Midbrain (tissue), 1 donor: ENCODE results near the gene GNAL.

ENCODE experiments used
- DNase-seq: peaks from one replicate; lab custom pipeline; 2025; lab: John Stamatoyannopoulos, UW

Gene GNAL

DNA sequence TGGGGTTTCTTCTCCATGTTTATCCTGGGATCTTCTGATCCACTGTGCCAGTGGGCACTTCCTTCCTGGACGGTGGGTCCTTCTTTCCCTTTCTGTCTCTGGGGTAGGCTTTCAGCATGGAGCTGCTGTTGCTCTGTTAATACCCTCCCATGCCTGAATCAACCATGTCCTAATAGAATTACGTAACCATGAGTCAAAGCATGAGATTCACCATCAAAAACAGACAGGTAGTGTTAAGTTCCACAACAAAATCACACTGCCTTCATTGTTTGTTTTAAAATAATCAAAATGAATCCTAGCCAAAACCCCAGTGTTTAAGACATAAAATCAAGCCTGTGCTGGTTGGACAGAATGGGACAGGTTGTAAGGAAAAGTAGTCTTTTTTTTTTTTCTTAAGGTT is 37.5 kb downstream of the GNAL start:
- DNase-seq, result no peak

DNA sequence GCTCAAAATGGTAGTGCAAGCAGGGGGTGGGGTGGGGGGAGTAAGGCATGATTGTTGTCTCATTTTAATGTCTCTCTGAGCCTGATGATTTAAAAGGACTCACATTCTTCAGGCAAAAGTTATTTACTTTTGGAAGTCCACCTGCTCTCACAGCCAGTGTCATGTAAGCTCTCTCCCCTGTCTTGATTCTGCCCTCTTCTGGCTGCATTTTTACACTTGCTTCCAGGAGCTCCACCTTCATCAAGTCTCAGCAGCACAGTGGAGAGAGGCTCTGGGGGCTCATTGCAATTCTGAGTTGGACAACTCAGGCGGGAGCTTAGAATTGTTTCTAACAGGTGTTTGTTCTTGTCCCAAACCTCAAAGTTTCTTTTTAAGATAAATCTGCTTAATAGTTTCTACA is 39.2 kb downstream of the GNAL start:
- no peak for DNase-seq

DNA sequence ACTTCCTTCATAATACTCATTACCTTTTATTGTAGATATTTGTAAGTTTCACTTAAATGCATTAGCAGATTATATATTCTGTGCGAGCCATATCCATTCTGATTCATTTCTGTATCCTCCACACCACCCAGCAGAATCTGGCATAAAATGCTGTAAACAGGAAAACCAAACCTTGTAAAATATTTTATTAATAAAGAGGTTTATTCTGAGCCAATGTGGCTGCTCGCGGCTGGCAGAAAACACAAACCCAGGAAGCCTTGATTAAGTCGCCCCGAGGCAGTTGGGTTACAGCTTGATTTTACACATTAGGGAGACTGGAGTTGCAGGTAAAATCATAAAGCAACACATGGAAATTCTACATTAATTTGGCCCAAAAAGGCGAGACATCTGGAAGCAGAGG is 40.5 kb downstream of the GNAL start:
- no peak for DNase-seq

DNA sequence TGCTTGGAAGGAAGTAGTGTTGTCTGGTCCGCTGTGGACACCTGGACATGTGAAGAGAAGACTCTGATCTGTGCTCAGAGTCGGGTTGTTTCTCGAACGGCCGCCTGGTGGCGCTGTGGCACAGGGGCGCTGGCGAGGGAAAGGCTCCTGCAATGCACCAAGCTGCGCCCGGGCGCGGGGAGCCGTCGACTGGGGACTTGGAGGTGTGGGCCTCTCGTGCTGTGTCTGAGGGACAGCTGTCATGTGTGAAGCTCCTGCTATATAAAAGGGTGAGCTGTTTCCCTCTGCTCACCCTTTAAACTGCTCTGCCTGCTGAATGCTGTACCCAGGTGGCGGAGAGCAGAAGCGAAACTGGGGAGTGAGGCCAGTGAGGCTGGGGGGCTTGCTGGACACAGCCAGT is 44.0 kb downstream of the GNAL start:
- peak; percentile 78 for DNase-seq

DNA sequence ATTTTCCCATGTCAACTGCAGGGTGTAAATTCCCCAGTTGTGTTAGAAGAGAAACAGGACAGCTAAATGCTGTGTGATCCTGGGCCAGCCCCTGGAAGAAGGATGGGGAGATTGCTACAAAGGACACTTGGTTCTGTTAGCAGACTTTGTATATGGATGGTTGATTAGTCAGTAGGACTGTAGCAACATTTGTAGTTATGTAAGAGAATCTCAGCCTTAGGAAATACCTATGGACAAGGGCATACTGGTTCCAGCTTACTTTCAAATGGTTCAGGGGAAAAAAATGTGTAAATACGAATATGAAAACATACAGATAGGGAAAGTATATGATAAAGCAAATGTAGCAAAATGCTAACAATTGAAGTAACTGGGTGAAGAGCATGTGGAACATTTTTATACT is 47.6 kb downstream of the GNAL start:
- DNase-seq, result no peak

DNA sequence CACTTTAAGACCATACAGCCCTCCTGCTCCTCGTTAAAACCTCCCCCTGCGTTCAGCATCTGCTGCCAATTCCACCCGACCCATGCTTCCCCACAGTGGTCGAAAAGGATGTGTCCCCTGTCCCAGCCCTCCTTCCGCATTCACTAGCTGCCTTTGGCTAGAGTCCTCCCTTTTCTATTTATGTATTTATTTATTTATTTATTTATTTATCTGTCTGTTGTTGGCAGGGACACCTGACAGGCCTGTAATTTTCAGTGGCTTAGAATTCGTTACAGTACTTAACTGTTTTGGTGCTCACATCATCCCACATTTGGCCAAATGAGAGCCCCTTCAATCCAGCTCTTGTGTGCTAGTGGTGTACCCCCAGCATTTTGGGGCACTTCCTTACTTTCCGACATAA is 50.8 kb downstream of the GNAL start:
- DNase-seq, result no peak

DNA sequence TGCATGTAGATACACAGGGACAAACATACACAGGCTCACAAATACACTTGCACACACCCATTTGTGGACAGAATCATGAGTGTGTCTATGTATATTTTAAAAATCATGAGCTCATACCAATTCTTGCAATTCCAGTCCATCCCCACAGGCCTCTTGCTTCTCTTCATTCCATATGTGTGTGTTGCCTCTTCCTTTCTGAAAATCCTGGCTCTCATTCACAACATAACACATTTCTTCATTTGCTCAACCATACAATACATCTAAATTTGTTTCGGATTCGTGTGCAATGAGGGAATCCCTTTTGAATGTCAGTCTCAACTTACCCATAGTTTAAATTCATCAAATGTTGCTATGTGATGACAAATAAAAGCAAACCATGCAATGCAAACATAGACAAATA is 51.4 kb downstream of the GNAL start:
- no peak for DNase-seq

DNA sequence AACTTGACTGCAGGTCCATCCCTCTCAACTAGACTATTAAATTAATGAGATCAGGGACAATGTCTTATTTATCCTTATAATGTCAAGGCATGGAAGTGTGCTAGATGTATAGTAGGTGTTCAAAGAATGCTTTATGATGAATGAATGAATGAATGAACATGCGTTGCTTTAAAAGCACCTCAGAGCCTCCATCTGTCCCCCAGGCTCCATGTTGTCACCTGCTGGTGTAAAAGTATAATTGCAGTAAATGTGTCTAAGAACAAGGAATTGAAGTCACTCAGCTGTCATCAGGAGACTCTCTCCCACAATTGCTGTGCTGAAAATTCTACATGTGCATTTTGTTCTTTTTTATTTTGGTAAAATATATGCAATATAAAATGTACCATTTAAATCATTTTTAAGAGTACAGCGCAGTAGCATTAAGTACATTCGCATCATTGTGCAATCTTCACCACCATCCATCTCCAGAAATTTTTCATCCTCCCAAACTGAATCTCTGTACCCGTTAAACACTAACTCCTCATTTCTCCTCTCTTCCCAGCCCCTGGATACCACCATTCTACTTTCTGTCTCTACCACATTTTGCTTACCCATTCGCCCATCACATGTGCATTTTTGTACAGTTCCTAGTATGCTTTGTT is 52.6 kb downstream of the GNAL start:
- DNase-seq, result no peak

DNA sequence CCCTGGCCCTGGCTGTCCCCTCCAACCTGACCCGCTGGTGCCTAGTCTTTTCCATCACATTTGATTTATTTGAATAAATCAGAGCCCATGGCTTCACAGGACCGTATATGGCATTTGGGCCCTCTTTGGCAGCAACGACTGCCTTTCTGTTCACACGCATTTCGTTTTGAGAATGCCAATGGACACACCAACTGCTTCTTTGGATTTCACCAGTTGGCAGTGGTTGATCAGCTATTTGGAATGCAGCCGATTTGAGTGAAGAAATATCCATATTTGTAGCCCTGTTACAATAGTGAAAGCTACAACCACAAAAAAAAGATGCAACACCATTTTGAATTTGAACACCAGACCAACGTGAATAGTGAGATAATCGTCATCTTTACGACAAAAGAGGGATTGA is 56.5 kb downstream of the GNAL start:
- DNase-seq, result no peak

DNA sequence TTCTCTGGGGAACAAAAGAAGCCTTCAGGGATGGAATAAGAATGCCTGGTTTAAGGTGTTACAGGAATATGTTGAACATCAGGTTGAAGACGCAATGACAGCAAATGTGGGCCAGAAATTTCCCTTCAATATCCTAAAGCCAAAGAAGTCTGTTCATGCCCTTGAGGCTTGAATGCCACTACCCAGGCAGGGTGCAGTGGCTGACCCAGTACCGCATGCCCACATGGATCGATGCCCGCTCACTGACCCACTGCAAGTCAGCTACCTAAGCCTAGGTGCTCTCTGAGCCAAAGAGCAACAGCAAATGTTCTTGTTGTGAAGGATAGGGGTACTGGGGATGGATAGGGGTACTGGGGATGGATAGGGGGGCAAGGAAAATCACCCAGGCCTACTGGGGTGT is 58.2 kb downstream of the GNAL start:
- no peak for DNase-seq

DNA sequence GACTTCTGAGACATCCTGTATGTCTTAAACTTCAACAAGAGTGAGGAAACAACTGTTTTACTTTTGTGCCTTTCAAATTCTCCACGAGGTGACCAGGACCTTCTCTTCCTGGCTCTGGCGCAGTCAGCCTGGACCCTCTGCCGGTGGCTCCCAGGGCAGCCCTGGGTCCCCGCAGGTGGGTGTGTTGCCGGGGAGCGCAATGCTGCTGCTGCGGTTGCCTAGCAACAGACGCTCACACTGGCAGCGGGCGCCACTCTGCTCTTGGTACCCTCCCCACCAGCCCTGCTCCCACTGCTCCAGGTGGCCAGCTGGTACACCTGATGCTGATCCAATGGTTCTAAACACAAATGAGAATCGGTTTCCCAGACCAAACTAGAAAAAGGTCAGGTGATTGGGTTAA is 58.7 kb downstream of the GNAL start:
- DNase-seq, result no peak

DNA sequence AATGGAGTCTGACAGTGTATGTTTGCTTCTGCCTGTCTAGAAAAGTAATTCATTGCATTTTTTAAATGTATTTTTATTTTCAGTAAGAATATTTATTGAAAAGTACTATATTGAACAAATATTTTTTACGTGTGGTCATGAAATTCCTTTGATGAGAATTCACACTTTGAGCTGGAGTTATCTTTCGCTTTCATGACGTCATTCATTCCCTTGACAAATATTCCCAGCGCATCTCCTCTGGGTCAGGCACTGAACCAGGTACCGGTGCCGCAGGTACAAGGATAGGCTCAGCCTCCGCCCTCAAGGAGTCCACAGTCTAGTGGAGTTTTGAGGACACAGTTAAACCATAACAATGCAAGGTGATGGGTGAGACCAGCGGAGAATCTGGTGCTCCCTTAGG is 60.2 kb downstream of the GNAL start:
- no peak for DNase-seq

DNA sequence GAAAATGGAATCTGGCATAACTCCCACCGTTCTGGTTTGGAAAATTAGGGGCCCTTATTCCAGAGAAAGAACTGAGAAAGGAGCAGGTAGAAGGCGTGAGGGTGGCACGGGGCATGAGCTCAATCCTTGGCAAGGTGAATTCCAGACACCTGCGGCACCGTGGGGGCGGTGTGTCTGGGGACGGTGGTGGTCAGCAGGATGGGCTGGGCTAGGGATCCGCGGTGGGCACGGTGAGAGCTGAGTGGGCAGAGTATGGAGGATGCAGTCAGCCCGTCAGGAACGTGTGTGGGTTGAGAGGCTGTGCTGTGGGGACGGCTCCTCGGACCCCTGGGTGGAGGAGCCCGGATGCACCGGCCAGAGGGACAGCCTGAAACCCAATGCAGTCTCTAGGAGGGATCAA is 61.1 kb downstream of the GNAL start:
- no peak for DNase-seq

DNA sequence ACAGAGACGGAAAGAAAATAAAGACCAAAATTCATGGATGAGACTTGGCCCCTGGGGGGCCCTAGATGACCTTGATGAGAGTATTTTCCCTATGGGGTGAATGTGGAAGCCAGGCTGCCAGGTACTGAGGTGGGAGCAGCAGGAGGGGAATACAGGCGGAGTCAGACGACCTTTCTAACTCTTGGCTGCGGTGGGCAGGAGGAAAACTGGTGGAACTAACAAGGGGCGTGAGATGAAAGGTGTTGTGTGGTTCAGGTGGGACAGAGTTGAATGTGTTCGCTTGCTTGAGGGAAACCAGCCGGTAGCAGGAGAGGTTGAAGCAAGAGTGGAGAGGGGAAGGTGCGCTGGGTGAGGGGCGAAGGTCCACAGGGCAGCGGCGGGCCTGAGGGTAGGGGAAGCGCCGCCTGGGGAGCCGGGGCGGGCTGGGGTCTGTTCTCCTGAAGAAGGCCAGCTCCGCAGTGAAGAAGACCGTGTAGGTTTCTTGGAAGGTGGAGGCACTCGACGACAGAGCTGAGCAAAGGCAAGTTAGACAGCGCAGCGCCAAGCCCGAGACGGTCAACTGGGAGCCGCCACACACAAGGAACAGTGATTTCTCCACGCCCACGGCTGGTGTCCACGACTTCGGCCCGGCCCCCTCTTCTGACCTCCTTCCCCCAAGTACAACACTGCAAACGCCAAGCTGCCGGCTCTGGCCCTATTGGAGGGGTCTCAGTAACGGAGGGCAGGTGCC is 61.7 kb downstream of the GNAL start:
- no peak for DNase-seq

DNA sequence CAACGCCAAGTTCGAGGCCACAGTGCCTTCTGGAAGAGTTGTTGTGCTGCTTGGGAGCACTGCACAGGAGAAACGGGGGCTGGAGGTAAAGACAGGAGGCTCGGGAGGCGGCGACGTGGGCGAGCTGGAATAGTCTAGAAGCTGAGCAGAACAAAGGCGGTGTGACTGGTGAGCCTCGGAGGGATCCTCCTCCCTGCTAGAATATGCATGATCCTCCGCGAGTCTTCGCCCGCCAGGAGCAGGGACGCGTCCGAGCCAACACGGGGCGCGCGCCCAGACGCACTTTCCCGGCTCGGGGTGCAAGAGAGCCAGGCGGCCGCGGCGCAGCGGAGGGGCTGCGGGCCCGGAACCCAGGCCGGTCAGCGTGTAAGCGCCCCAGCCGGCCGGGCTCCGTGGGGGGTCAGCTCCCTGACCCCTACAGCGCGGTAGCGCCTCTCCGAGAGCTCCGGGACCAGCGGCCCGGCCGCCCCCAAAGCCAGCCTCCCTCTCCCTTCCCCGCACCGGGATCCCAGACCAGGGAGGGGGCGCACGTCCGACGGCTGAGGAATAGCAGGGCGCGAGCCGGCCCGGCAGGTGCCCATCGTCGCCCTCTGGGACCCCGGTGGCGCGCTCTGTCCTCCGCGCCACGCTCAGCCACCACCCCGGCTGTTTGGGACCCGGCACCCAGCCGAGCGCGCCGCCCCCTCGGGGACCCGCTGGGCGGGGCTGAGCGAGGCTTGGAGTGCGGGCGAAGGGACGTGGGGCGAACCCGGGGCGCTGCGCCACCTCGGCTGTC is 62.5 kb downstream of the GNAL start:
- DNase-seq, result no peak

DNA sequence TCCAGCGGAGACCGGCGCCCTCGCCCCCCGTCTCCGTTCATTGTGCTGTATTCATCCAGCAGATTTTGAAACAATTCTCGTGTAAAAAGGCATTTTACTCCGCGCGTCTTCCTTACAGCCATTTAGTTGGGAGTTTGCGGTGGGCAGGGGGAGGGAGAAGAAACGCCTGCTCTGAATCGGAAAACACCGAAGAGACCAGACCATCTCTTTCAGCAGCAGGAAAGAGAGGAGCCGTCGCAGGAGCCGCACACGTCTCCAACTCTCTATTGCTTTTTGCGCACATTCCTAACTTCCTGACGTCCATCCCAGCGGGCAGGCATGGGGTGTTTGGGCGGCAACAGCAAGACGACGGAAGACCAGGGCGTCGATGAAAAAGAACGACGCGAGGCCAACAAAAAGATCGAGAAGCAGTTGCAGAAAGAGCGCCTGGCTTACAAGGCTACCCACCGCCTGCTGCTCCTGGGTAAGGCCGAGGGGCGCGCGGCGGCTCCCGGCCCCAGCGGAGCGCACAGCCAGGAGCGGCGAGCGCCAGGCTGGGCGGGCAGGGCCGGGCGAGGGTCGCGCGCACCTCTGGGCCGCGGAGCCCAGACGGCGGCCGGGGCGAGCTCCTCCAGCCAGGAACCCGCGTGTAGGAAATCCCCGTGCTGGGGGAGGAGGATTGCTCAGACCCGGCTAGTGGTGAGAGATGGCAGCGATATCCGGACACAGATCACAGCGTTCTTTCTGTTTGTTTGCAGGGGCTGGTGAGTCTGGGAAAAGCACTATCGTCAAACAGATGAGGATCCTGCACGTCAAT is 63.2 kb downstream of the GNAL start:
- no peak for DNase-seq

DNA sequence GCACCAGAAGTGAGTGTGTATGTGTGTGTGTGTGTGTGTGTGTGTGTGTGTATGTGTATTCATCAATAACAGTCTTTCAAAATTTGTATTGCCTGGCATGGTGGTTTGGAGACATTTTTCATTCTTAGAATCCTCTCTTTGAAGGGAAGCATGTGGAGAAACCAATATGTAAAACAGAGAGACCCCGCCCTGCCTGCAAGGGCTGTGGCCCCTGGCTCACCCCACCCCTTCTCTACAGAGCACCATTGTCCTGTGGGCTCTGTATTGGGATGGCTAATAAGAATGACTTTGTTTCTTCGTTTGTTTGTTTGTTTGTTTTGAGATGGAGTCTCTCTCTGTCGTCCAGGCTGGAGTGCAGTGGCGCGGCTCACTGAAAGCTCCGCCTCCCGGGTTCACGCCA is 65.9 kb downstream of the GNAL start:
- no peak for DNase-seq

DNA sequence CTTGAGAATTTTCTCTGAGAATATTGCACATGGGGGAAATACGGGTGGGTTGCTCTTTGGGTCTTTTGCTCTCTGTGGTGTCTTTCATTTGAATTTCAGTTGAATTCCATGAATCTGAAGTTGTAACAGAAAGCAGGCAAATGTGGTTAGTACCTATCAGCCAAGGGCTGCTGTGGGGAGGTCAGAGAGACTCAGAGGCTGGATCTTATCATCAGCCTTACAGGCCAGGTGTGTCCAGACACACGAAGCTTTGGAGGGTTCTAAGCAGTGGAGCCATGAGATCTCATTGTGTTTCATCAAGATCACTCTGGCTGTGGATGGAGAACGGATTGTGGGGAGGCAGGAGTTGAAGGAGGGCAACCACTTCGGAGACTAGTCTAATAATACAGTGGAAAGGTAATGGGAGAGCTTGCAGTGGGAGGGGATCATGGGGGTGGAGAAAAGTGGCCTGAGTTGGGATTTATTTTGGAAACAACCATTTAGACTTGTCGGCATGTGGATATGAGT is 68.1 kb downstream of the GNAL start:
- DNase-seq, result no peak

DNA sequence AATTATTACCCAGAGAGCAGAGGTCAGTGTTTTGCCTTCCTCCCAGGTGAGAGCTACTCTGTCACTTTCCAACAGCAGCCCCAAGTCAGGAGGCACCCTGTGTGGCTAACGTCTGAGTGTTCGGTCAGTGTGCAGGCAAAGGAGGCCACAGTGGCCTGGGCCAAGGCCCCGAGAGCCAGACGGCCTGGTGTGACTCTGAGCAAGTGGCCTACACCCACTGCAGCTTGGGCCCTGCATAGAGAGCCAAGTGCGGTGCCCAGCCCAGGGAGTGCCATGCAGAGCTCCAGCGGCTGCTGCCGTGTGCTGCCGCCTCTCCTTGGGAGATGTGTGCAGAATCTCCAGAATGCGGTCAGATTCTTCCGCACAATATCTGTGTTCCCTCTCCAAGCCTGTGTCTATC is 70.4 kb downstream of the GNAL start:
- DNase-seq, result no peak

DNA sequence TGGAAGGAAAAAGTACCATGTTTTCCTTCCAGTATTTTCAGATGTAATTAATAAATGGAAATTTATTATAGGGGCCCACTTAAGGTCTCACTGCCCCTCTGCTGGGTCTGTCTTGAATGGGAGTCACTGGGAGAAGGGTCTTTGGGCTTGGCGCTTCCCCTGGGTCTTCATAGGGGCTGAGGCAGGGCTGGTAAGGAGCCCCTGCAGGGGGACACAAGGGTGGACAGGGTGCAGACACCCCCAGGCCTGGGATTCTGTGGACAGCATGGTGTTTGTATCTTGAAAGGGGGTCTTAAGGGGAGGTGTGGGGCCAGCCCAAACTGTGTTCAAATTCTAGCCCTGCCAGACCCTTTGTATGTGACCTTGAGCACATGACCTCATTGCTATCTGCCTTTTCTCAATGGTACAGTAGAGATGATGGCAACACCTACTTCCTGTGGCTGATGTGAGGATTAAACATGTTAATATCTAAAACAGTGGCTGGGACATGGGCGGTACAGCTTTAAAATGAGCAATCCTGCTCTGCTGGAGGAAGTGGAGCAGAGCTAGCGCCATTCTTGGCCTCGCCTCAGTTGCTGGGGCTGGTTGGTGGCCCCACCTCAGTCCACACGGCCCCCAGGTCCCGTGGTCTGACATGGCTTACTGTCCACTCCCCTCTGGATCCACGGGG is 71.6 kb downstream of the GNAL start:
- no peak for DNase-seq

DNA sequence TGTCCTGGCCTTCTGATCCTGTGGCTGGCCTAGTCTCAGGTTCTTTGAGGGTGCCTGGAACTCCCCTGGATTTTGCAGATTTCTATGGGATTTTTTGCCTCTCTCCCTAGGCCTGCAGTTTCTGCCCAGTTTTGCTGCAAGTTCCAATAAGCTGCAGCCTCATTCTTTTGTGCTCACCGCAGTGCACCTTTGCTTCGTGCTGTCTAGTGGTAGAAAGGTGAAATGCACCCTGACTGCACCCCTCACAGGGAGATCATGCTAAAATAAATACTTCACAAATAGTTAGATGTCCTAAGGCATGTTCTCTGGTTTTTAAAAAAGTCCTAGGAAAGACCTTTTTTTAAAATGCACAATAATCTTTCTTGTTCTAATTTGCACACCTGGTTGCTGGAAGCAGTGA is 72.5 kb downstream of the GNAL start:
- no peak for DNase-seq

DNA sequence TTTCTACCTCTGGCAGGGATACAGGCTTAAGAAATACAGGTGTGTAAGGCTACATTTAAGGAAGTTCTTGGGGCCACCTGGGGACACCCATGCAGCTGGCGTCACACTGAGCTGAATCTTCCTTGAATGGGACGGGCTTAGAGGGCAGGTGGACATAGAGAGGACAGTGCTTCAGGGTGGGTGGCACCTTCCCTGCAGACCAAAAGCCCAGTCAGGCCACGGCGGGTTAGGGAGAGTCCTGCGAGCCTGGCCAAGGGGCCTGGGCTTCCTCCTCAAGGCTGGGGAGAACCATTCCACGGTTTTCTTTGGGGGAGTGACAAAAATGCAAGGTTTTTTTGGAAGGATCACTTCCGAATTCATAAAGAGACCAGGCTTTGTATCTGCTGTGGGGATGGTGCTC is 73.4 kb downstream of the GNAL start:
- DNase-seq, result no peak
